Common myeloid progenitor, CD34-positive (primary cell): Measurements from ENCODE around the gene RADIL.
"Not testable (repeated sequence)": the region's sequence is repeated elsewhere in the genome, so short reads cannot be mapped to it uniquely, and the experiment has no call there.

Source experiments
- CTCF ChIA-PET: fragments of 350-600 bp; sonication (Branson Sonifier 250); formaldehyde crosslinking; loops from one replicate; lab custom pipeline; 2021; ENCODE audit warnings: antibody characterized with exemption; lab: Charles Lee
- POLR2A ChIA-PET: fragments of 350-600 bp; sonication (Branson Sonifier 250); formaldehyde crosslinking; loops from one replicate; lab custom pipeline; 2021; ENCODE audit warnings: antibody characterized with exemption; lab: Charles Lee
- DNase-seq, 3 donors: peaks; one replicate each; pipeline versions ENCODE4 v3.0.0 to v3.0.0-alpha.2; 2013
- H3K27ac ChIP-seq, 2 experiments: 1 replicate in 1 of 2; 2 replicates in 1 of 2; pipeline ENCODE4 v1.7.0; 2013; ENCODE audit warnings: inconsistent platforms in 2 of 2, low read length in 2 of 2, mild to moderate bottlenecking in 2 of 2, low read depth in 1 of 2, moderate library complexity in 1 of 2; ENCODE audit not compliant: severe bottlenecking in 2 of 2, insufficient read depth in 1 of 2, poor library complexity in 1 of 2
- H3K27me3 ChIP-seq, 5 experiments: replicated peaks in 2 of 5; 1 replicate in 3 of 5; 2 replicates in 2 of 5; pipeline versions ENCODE4 v1.6.1 to v1.7.0; 2013; ENCODE audit warnings: low read length in 4 of 5, mild to moderate bottlenecking in 2 of 5, moderate library complexity in 2 of 5, inconsistent platforms in 1 of 5; ENCODE audit not compliant: insufficient read depth in 5 of 5, control insufficient read depth in 4 of 5
- H3K36me3 ChIP-seq, 4 experiments: 1 replicate in 2 of 4; 2 replicates in 2 of 4; pipeline versions ENCODE4 v1.6.1 to v1.7.0; 2013; ENCODE audit warnings: low read length in 3 of 4, control low read depth in 1 of 4, mild to moderate bottlenecking in 1 of 4; ENCODE audit not compliant: control insufficient read depth in 4 of 4, insufficient read depth in 4 of 4
- H3K4me1 ChIP-seq, 4 experiments: 1 replicate in 3 of 4; 2 replicates in 1 of 4; pipeline versions ENCODE4 v1.6.1 to v1.7.1; 2013; ENCODE audit warnings: low read length in 3 of 4, mild to moderate bottlenecking in 3 of 4, control low read depth in 1 of 4, inconsistent platforms in 1 of 4, moderate library complexity in 1 of 4; ENCODE audit not compliant: control insufficient read depth in 4 of 4, insufficient read depth in 4 of 4; ENCODE audit errors: control extremely low read depth in 1 of 4
- H3K4me3 ChIP-seq, 7 experiments: 1 replicate in 4 of 7; 2 replicates in 3 of 7; pipeline versions ENCODE4 v1.5.1 to v1.7.0; 2013; ENCODE audit warnings: mild to moderate bottlenecking in 7 of 7, low read length in 6 of 7, moderate library complexity in 6 of 7, inconsistent platforms in 2 of 7, low read depth in 2 of 7, control low read depth in 1 of 7; ENCODE audit not compliant: insufficient read depth in 4 of 7, control insufficient read depth in 1 of 7; ENCODE audit errors: extremely low read depth in 1 of 7
- H3K9me3 ChIP-seq, 5 experiments: 1 replicate in 4 of 5; 2 replicates in 1 of 5; pipeline versions ENCODE4 v1.6.1 to v1.7.1; 2013; ENCODE audit warnings: low read length in 4 of 5, mild to moderate bottlenecking in 2 of 5, inconsistent platforms in 1 of 5, low read depth in 1 of 5, moderate library complexity in 1 of 5; ENCODE audit not compliant: control insufficient read depth in 4 of 5, insufficient read depth in 2 of 5; ENCODE audit errors: control extremely low read depth in 1 of 5
- WGBS: methylation state at CpG from one replicate; pipeline ENCODE4 v1.1.5; 2013; ENCODE audit not compliant: insufficient coverage; 5-methylcytosine and 5-hydroxymethylcytosine counted together

Gene RADIL

GRCh38 chr7:4798706-4799235 is 84.7 kb downstream of the RADIL start:
- Histone ChIP-seq H3K27me3 (no peaks in the 10 kb centered on the region), H3K9me3 (no peaks in the 10 kb centered on the region), H3K4me3 (no peak overlapping the region), H3K36me3 (peaks cover 0 to 4% (median 0%) of the 10 kb centered on the region in 4 experiments), H3K27ac (no peak overlapping the region), H3K4me1 (no peaks in the 10 kb centered on the region)
- CTCF ChIA-PET = interaction anchor here (0.7 to 10.2 kb wide), 13 partner anchors 10 to 288 kb away, joined by 3 to 73 read pairs (median 9); partner anchors contain the start of gene RADIL
- WGBS = 92% methylated on average over 9 of the region's 15 CpGs
- POLR2A ChIA-PET = interaction anchor here (0.7 kb wide), 1 partner anchor 285 kb away, joined by 3 read pairs; no protein-coding TSS in a partner anchor
- DNase-seq = no peak

- 31% methylated on average over 21 of the region's 37 CpGs for WGBS
- peak; percentile 54 to 74 (median 71) for DNase-seq
- H3K27ac ChIP-seq = no peak overlapping the region
- H3K4me1 ChIP-seq = peaks cover 0 to under 1% (median under 1%) of the 10 kb centered on the region in 4 experiments
- POLR2A ChIA-PET = interaction anchor here (0.7 kb wide), 1 partner anchor 286 kb away, joined by 3 read pairs; no protein-coding TSS in a partner anchor
- CTCF ChIA-PET = interaction anchor here (0.7 to 10.2 kb wide), 17 partner anchors 8 to 377 kb away, joined by 3 to 73 read pairs (median 5); partner anchors contain the start of genes AP5Z1 and RADIL
- H3K4me3 ChIP-seq = no peak overlapping the region
- H3K36me3 ChIP-seq = peaks cover 0 to 4% (median 0%) of the 10 kb centered on the region in 4 experiments
- H3K27me3 ChIP-seq = no peaks in the 10 kb centered on the region
- no peaks in the 10 kb centered on the region for H3K9me3 ChIP-seq
These were observed 85.4 kb downstream of the RADIL start for GRCh38 chr7:4797858-4798705.

GRCh38 chr7:4796453-4796852 is 87.1 kb downstream of the RADIL start:
- no peak overlapping the region for H3K27ac ChIP-seq
- no peaks in the 10 kb centered on the region for H3K27me3 ChIP-seq
- ChIA-PET POLR2A (no interaction called here), CTCF (interaction anchor here (1.2 to 10.2 kb wide), 11 partner anchors 10 to 379 kb away, joined by 3 to 73 read pairs (median 7); partner anchors contain the start of gene RADIL)
- H3K36me3 ChIP-seq = peaks cover 0 to 18% (median 2%) of the 10 kb centered on the region in 4 experiments
- no peak overlapping the region for H3K4me3 ChIP-seq
- H3K9me3 ChIP-seq = no peaks in the 10 kb centered on the region
- H3K4me1 ChIP-seq = peaks cover 0 to 12% (median 5%) of the 10 kb centered on the region in 4 experiments
- DNase-seq = no peak
- WGBS = 93% methylated on average over 4 of the region's 9 CpGs

- ChIA-PET POLR2A (no interaction called here), CTCF (interaction anchor here (0.8 to 10.2 kb wide), 8 partner anchors 10 to 292 kb away, joined by 3 to 73 read pairs (median 6); partner anchors contain the start of gene RADIL)
- no peak for DNase-seq
- Histone ChIP-seq H3K36me3 (peaks cover 3 to 35% (median 16%) of the 10 kb centered on the region in 4 experiments), H3K27ac (no peak overlapping the region), H3K4me3 (no peak overlapping the region), H3K27me3 (no peaks in the 10 kb centered on the region), H3K4me1 (peaks cover 0 to 12% (median 5%) of the 10 kb centered on the region in 4 experiments), H3K9me3 (no peaks in the 10 kb centered on the region)
- WGBS = 88% methylated on average over 21 of the region's 24 CpGs
These were observed 88.7 kb downstream of the RADIL start for GRCh38 chr7:4794591-4795350.

- POLR2A ChIA-PET = not testable (repeated sequence)
These were observed 89.3 kb downstream of the RADIL start for GRCh38 chr7:4794171-4794570.

GRCh38 chr7:4793385-4793993 is 90.0 kb downstream of the RADIL start:
- ChIA-PET CTCF (interaction anchor here (0.7 to 10.2 kb wide), 16 partner anchors 8 to 297 kb away, joined by 3 to 73 read pairs (median 6); partner anchors contain the start of genes AP5Z1 and RADIL), POLR2A (interaction anchor here (0.6 to 1.5 kb wide), 4 partner anchors 15 to 297 kb away, joined by 3 to 6 read pairs (median 3); no protein-coding TSS in a partner anchor)
- H3K4me3 ChIP-seq, DNase-seq, H3K27ac ChIP-seq, H3K9me3 ChIP-seq, H3K27me3 ChIP-seq: not testable (repeated sequence)
- 96% methylated on average over 20 of the region's 30 CpGs for WGBS
- H3K4me1 ChIP-seq = peaks cover 0 to 12% (median 5%) of the 10 kb centered on the region in 4 experiments
- peaks cover 3 to 48% (median 24%) of the 10 kb centered on the region in 4 experiments for H3K36me3 ChIP-seq

More at GRCh38 chr7:4794171-4794570, 89.3 kb downstream of the RADIL start:
- H3K4me1 ChIP-seq = peaks cover 0 to 12% (median 5%) of the 10 kb centered on the region in 4 experiments
- 88% methylated on average over 8 of the region's 14 CpGs for WGBS
- H3K4me3 ChIP-seq, H3K9me3 ChIP-seq, DNase-seq, H3K27me3 ChIP-seq, H3K27ac ChIP-seq: not testable (repeated sequence)
- peaks cover 3 to 41% (median 19%) of the 10 kb centered on the region in 4 experiments for H3K36me3 ChIP-seq
- CTCF ChIA-PET = interaction anchor here (0.7 to 10.2 kb wide), 9 partner anchors 12 to 292 kb away, joined by 3 to 73 read pairs (median 6); partner anchors contain the start of gene RADIL
